HG03460 (cell line): ENCODE data around the gene IGSF11.
A peak's percentile ranks its signal among the peaks of the same experiment; 100 is the strongest.
"Not testable (repeated sequence)": the region's sequence is repeated elsewhere in the genome, so short reads cannot be mapped to it uniquely, and the experiment has no call there.

Experiments
- ATAC-seq: cut with Tn5 transposase; IDR thresholded peaks from one replicate; pipeline ENCODE4 v1.9.1; 2021; ENCODE audit not compliant: unreplicated experiment

The IGSF11 gene

GRCh38 chr3:118889691-118890090, 145.0 kb downstream of the IGSF11 start:
- ATAC-seq = no peak

- no peak for ATAC-seq
Measured at GRCh38 chr3:118886708-118887107, 147.9 kb downstream of the IGSF11 start.

- peak; percentile 73 for ATAC-seq
Measured at GRCh38 chr3:118884748-118885206, 149.9 kb downstream of the IGSF11 start.

GRCh38 chr3:118882353-118882947, 152.2 kb downstream of the IGSF11 start:
- ATAC-seq = no peak

- no peak for ATAC-seq
Measured at GRCh38 chr3:118868051-118868450, 166.6 kb downstream of the IGSF11 start.

GRCh38 chr3:118863731-118864322, 170.8 kb downstream of the IGSF11 start:
- ATAC-seq = peak; percentile 75

GRCh38 chr3:118859950-118860349, 174.7 kb downstream of the IGSF11 start:
- ATAC-seq = no peak

GRCh38 chr3:118851466-118852193, 183.0 kb downstream of the IGSF11 start:
- not testable (repeated sequence) for ATAC-seq

GRCh38 chr3:118850687-118851086, 184.0 kb downstream of the IGSF11 start:
- ATAC-seq = no peak
